ENCODE data around the gene GPR161.

The GPR161 gene

GRCh38 chr1:168097921-168098528 is 38.7 kb downstream of the GPR161 start:
- DNase-seq (ENCODE audit: extremely low read depth, low read depth): no peak
- no peak for TF ChIP-seq CTCF (IDR thresholded peaks at IDR 0.05; ENCODE audit: low read depth, low read length)

GRCh38 chr1:168096296-168097165 is 40.2 kb downstream of the GPR161 start:
- DNase-seq (ENCODE audit: extremely low read depth, low read depth): no peak
- no peak for TF ChIP-seq CTCF (IDR thresholded peaks at IDR 0.05; ENCODE audit: low read depth, low read length)

- no peak for DNase-seq (ENCODE audit: extremely low read depth, low read depth)
Observed at GRCh38 chr1:168095476-168095875, 41.3 kb downstream of the GPR161 start.

GRCh38 chr1:168093616-168094015 is 43.1 kb downstream of the GPR161 start:
- no peak for TF ChIP-seq CTCF (IDR thresholded peaks at IDR 0.05; ENCODE audit: low read depth, low read length)
- no peak for DNase-seq (ENCODE audit: extremely low read depth, low read depth)

More at GRCh38 chr1:168095476-168095875, 41.3 kb downstream of the GPR161 start:
- no peak for TF ChIP-seq CTCF (IDR thresholded peaks at IDR 0.05; ENCODE audit: low read depth, low read length)

- DNase-seq (ENCODE audit: extremely low read depth, low read depth): no peak
- peak; percentile 26 for TF ChIP-seq CTCF (IDR thresholded peaks at IDR 0.05; ENCODE audit: low read depth, low read length)
Observed at GRCh38 chr1:168092566-168093355, 44.0 kb downstream of the GPR161 start.

- DNase-seq (ENCODE audit: extremely low read depth, low read depth): no peak
Observed at GRCh38 chr1:168091720-168092550, 44.8 kb downstream of the GPR161 start.

More at GRCh38 chr1:168091720-168092550, 44.8 kb downstream of the GPR161 start:
- TF ChIP-seq CTCF (IDR thresholded peaks at IDR 0.05; ENCODE audit: low read depth, low read length): no peak
